ENCODE measurements around the gene DYRK1A. TPM values are rescaled to one million over a fixed set of nuclear protein-coding genes. Genes with fewer than 3 reads are reported as not detected.
A peak's percentile ranks its signal among the peaks of the same experiment; 100 is the strongest.
"Not testable (repeated sequence)": the region's sequence is repeated elsewhere in the genome, so short reads cannot be mapped to it uniquely, and the experiment has no call there.

Gene DYRK1A
- total RNA-seq, 2 experiments from 2014 or later = 63.1 to 64.3 TPM

- Mint-ChIP-seq H3K9me3 (no peaks in the 10 kb centered on the region), H3K4me1 (peaks cover 7% of the 10 kb centered on the region), H3K27me3 (no peaks in the 10 kb centered on the region), H3K27ac (no peak overlapping the region), H3K4me3 (no peak overlapping the region), H3K36me3 (peaks cover 43% of the 10 kb centered on the region)
- DNase-seq = no peak
Measured at GRCh38 chr21:37513383-37513782, 146.8 kb downstream of the DYRK1A start.

DNA sequence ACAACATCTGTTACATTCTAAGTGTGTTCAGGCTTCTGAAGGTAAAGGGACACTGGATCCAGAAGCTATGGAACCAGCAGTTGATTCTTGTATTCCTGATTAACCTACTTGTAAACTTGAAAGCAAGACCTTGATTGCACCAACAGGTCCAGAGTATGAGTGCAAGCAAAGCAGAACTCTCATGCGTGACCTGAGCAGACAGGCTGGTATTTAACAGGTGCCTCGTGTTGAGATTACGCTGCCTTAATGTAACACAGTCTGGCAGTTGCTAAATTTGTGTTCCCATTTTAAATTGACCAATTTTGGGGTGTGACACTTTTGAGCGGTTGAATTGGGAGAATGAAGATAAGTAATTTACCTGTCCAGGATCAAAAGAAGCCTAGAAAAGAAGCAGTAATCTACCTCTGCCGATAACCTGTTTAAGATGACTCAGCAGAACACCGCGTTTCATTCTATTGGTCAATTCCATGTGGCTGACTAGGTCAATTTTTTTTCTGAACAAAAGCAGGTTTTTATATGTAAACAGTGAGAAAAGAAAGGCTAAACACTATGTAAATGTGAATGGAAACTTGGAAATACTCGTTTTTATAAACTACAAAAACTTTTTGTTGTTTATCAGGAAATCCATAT lies 147.6 kb downstream of the DYRK1A start:
- H3K27ac Mint-ChIP-seq = no peak overlapping the region
- H3K36me3 Mint-ChIP-seq = peaks cover 43% of the 10 kb centered on the region
- H3K4me3 Mint-ChIP-seq = no peak overlapping the region
- no peaks in the 10 kb centered on the region for H3K27me3 Mint-ChIP-seq
- no peaks in the 10 kb centered on the region for H3K9me3 Mint-ChIP-seq
- no peak for DNase-seq
- peaks cover 7% of the 10 kb centered on the region for H3K4me1 Mint-ChIP-seq

DNA sequence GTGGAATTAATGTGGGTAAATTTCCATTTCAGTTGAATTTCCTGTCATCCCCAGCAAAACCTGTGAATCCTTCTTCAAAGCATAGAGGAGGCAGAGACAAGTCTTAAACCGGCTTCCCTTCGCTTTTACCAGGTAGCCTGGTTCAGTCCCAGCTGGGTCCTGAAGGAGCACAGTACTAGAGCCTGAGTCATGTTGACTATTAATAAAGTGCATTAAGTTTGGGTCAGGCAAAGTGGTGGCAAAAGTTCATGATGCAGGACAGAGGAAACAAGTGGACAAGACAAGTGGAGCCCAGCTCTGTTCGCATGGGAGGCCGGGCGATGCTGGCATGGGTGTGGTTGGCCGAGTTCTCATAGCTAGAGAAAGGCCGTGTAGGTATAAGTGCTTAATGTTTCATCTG lies 150.4 kb downstream of the DYRK1A start:
- Mint-ChIP-seq H3K4me3 (no peak overlapping the region), H3K9me3 (no peaks in the 10 kb centered on the region), H3K27ac (no peak overlapping the region), H3K27me3 (no peaks in the 10 kb centered on the region), H3K4me1 (peaks cover 7% of the 10 kb centered on the region), H3K36me3 (peaks cover 27% of the 10 kb centered on the region)
- no peak for DNase-seq

- H3K27me3 Mint-ChIP-seq = no peaks in the 10 kb centered on the region
- no peak for DNase-seq
- no peaks in the 10 kb centered on the region for H3K9me3 Mint-ChIP-seq
- H3K4me3 Mint-ChIP-seq = no peak overlapping the region
- no peak overlapping the region for H3K27ac Mint-ChIP-seq
- H3K36me3 Mint-ChIP-seq = peaks cover 8% of the 10 kb centered on the region
- no peaks in the 10 kb centered on the region for H3K4me1 Mint-ChIP-seq
Measured at GRCh38 chr21:37520801-37521200, 154.2 kb downstream of the DYRK1A start.

- no peak overlapping the region for H3K4me3 Mint-ChIP-seq
- H3K27ac Mint-ChIP-seq = peak overlapping the region; percentile 0
- H3K4me1 Mint-ChIP-seq = no peaks in the 10 kb centered on the region
- H3K36me3 Mint-ChIP-seq = peaks cover 8% of the 10 kb centered on the region
- no peaks in the 10 kb centered on the region for H3K27me3 Mint-ChIP-seq
- H3K9me3 Mint-ChIP-seq = no peaks in the 10 kb centered on the region
- no peak for DNase-seq
Measured at GRCh38 chr21:37521658-37522057, 155.1 kb downstream of the DYRK1A start.

DNA sequence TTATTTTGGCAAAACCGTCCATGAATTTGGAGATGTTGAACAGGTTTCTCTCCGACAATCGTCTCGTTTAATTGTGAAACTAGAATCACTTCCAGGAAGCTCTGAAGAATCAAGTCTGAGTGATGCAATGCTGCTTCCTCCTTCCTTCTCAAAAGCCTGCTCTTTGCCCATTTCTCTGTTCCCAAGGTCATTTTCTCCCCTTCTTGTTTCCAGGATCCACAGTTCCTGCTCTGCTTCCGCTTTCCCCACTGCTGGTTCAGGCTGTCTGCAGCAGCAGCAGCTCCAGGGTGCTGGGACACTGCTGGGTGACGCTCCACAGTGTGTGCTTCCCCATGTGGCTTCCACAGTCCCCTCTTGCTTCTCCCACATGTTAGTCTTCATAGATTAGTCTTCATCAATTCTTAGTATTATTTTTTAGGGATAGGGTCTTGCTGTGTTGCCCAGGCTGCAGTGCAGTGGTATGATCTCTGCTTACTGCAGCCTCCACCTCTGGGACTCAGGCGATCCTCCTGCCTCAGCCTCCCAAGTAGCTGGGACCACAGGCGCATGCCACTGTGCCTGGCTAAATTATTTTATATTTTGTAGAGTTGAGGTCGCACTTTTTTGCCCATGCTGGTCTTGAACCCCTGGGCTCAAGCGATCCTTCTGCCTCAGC lies 156.2 kb downstream of the DYRK1A start:
- no peak for DNase-seq
- Mint-ChIP-seq H3K36me3 (peaks cover 2% of the 10 kb centered on the region), H3K27me3 (no peaks in the 10 kb centered on the region), H3K27ac (no peak overlapping the region), H3K4me1 (no peaks in the 10 kb centered on the region), H3K4me3 (no peak overlapping the region), H3K9me3 (no peaks in the 10 kb centered on the region)

- not testable (repeated sequence) for H3K9me3 Mint-ChIP-seq, H3K27me3 Mint-ChIP-seq, H3K4me1 Mint-ChIP-seq, DNase-seq, H3K4me3 Mint-ChIP-seq, H3K27ac Mint-ChIP-seq, H3K36me3 Mint-ChIP-seq
Measured at GRCh38 chr21:37524944-37525343, 158.4 kb downstream of the DYRK1A start.

DNA sequence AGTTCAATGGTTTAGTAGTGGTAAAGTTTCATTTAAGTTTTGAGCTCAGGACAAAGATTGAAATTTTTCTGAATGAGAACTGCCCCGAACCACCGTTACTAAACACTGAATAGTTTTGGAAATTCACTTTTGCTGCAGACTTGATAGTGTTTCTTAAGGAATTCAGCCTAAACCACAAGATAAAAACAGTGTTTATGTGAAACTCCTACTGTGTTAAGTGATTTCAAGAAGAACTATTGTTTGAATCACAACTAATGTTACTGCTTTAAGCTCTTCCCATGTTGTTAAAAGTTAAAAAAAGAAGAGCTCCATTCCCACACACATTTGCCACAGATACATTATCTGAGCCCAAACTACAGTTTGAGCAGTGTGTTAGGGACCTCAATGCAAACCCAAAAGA lies 159.2 kb downstream of the DYRK1A start:
- H3K27me3 Mint-ChIP-seq = peaks cover 4% of the 10 kb centered on the region
- no peak overlapping the region for H3K4me3 Mint-ChIP-seq
- no peak for DNase-seq
- H3K36me3 Mint-ChIP-seq = no peaks in the 10 kb centered on the region
- no peaks in the 10 kb centered on the region for H3K4me1 Mint-ChIP-seq
- H3K27ac Mint-ChIP-seq = no peak overlapping the region
- H3K9me3 Mint-ChIP-seq = no peaks in the 10 kb centered on the region

GRCh38 chr21:37527103-37527502 lies 160.5 kb downstream of the DYRK1A start:
- no peaks in the 10 kb centered on the region for H3K4me1 Mint-ChIP-seq
- H3K27me3 Mint-ChIP-seq = peaks cover 5% of the 10 kb centered on the region
- no peak overlapping the region for H3K4me3 Mint-ChIP-seq
- no peak for DNase-seq
- no peaks in the 10 kb centered on the region for H3K36me3 Mint-ChIP-seq
- H3K9me3 Mint-ChIP-seq = no peaks in the 10 kb centered on the region
- H3K27ac Mint-ChIP-seq = no peak overlapping the region

DNA sequence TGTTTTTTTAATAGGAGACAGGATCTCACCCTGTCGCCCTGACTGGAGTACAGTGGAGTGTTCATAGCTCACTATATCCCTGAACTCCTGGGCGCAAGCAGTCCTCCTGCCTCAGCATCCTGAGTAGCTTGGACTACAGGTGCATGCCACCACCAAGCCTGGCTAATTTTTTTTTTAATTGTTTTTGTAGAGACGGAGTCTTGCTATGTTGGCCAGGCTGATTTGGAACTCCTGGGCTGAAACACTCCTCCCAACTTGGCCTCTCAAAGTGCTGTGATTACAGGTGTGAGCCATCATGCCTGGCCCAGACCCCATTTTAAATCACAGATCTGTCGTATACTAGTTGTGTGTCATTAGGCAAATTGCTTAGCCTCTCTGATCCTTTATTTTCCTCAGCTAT lies 161.1 kb downstream of the DYRK1A start:
- Mint-ChIP-seq H3K9me3 (no peaks in the 10 kb centered on the region), H3K36me3 (no peaks in the 10 kb centered on the region), H3K27me3 (peaks cover 10% of the 10 kb centered on the region), H3K4me3 (no peak overlapping the region), H3K27ac (no peak overlapping the region), H3K4me1 (no peaks in the 10 kb centered on the region)
- DNase-seq = no peak

GRCh38 chr21:37528150-37528937 lies 161.8 kb downstream of the DYRK1A start:
- no peaks in the 10 kb centered on the region for H3K4me1 Mint-ChIP-seq
- no peak overlapping the region for H3K4me3 Mint-ChIP-seq
- H3K27me3 Mint-ChIP-seq = peaks cover 12% of the 10 kb centered on the region
- H3K36me3 Mint-ChIP-seq = no peaks in the 10 kb centered on the region
- no peak overlapping the region for H3K27ac Mint-ChIP-seq
- DNase-seq = no peak
- no peaks in the 10 kb centered on the region for H3K9me3 Mint-ChIP-seq

- Mint-ChIP-seq H3K4me1 (no peaks in the 10 kb centered on the region), H3K9me3 (no peaks in the 10 kb centered on the region), H3K4me3 (no peak overlapping the region), H3K27ac (peak overlapping the region; percentile 9), H3K36me3 (no peaks in the 10 kb centered on the region), H3K27me3 (peaks cover 20% of the 10 kb centered on the region)
- no peak for DNase-seq
Measured at GRCh38 chr21:37529649-37530048, 163.1 kb downstream of the DYRK1A start.

- Mint-ChIP-seq H3K4me1 (no peaks in the 10 kb centered on the region), H3K4me3 (no peak overlapping the region), H3K36me3 (no peaks in the 10 kb centered on the region), H3K27me3 (peaks cover 30% of the 10 kb centered on the region), H3K9me3 (no peaks in the 10 kb centered on the region), H3K27ac (no peak overlapping the region)
- no peak for DNase-seq
Measured at GRCh38 chr21:37530901-37531351, 164.4 kb downstream of the DYRK1A start.

- H3K36me3 Mint-ChIP-seq = no peaks in the 10 kb centered on the region
- H3K27ac Mint-ChIP-seq = no peak overlapping the region
- H3K27me3 Mint-ChIP-seq = peaks cover 35% of the 10 kb centered on the region
- no peak for DNase-seq
- H3K4me1 Mint-ChIP-seq = no peaks in the 10 kb centered on the region
- peaks cover 2% of the 10 kb centered on the region for H3K9me3 Mint-ChIP-seq
- no peak overlapping the region for H3K4me3 Mint-ChIP-seq
Measured at GRCh38 chr21:37531431-37531932, 164.9 kb downstream of the DYRK1A start.

Data from activated naive CD8-positive, alpha-beta T cell treated with anti-CD3 and anti-CD28 coated beads for 36 hours (primary cell).